Transverse colon (tissue), 4 donors: Measurements from ENCODE around the gene CDC20B. TPM values are rescaled to one million over a fixed set of nuclear protein-coding genes. Genes with fewer than 3 reads are reported as not detected.
A peak's percentile ranks its signal among the peaks of the same experiment; 100 is the strongest.

ENCODE experiments used
- DNase-seq: peaks from one replicate; pipeline ENCODE4 v3.0.0-alpha.2; 2019
- H3K27ac ChIP-seq, 4 donors: fragments of 200-600 bp; sonication (generic); 2 replicates each; pipeline ENCODE4 v1.5.1; 2016 to 2018; ENCODE audit warnings: inconsistent platforms in 4 of 4
- H3K27me3 ChIP-seq: fragments of 200-600 bp; sonication (generic); 2 replicates; pipeline ENCODE4 v1.5.1; 2017; ENCODE audit warnings: inconsistent platforms
- H3K36me3 ChIP-seq, 4 donors: fragments of 200-600 bp; sonication (generic); 2 replicates each; pipeline ENCODE4 v1.5.1; 2017 to 2019; ENCODE audit warnings: inconsistent platforms in 4 of 4
- H3K4me1 ChIP-seq, 4 donors: fragments of 200-600 bp; sonication (generic); 2 replicates each; pipeline ENCODE4 v1.5.1; 2017 to 2020; ENCODE audit warnings: inconsistent platforms in 4 of 4
- H3K4me3 ChIP-seq, 4 donors: fragments of 200-600 bp; sonication (generic); 1 replicate in 1 of 4; 2 replicates in 3 of 4; pipeline versions ENCODE4 v1.5.1 to v1.6.1; 2017 to 2019; ENCODE audit warnings: inconsistent platforms in 4 of 4
- H3K9me3 ChIP-seq, 2 donors: fragments of 200-600 bp; sonication (generic); 2 replicates each; pipeline ENCODE4 v1.5.1; 2017 to 2019; ENCODE audit warnings: inconsistent platforms in 2 of 2
- CTCF ChIP-seq, 5 experiments: fragments of 200-600 bp in 3 of 5; fragments of 450-650 bp in 2 of 5; sonication (generic) in 3 of 5; IDR thresholded peaks; 1 replicate in 2 of 5; 2 replicates in 3 of 5; pipeline ENCODE4 v1.5.1; 2016 to 2017; ENCODE audit warnings: antibody characterized with exemption in 5 of 5, inconsistent platforms in 3 of 5, mild to moderate bottlenecking in 2 of 5, moderate library complexity in 1 of 5
- EP300 ChIP-seq: sonication (generic); formaldehyde crosslinking; IDR thresholded peaks from one replicate; pipeline ENCODE4 v1.6.1; 2017; ENCODE audit warnings: antibody characterized with exemption, low read depth
- POLR2A ChIP-seq: fragments of 450-650 bp; IDR thresholded peaks from one replicate; pipeline ENCODE4 v1.6.1; 2016; ENCODE audit warnings: antibody characterized with exemption, mild to moderate bottlenecking, moderate library complexity
- POLR2AphosphoS5 ChIP-seq, 3 donors: sonication (generic); formaldehyde crosslinking; IDR thresholded peaks; one replicate each; pipeline ENCODE4 v1.6.1; 2016; ENCODE audit warnings: antibody characterized with exemption in 3 of 3
- WGBS, 2 donors: methylation state at CpG; one replicate each; pipeline ENCODE4 v1.1.5; 2018; ENCODE audit warnings: low coverage in 1 of 2; 5-methylcytosine and 5-hydroxymethylcytosine counted together
- in situ Hi-C, 4 donors: fragments of 200-750 bp; cut with MboI; loops; one replicate each; pipeline versions ENCODE4 v1.15.0 to v1.15.1; 2017; ENCODE audit warnings: low sequenced_read_pairs in 3 of 4, low pct_ligation_motif_present in 1 of 4, low pct_unique_long_range_greater_than_20kb in 1 of 4
- intact Hi-C: fragments of 100-400 bp; cut with DNase I; formaldehyde crosslinking; loops from one replicate; pipeline ENCODE4 v1.15.1; 2023; ENCODE audit warnings: low total_unique reads
- total RNA-seq, 4 donors: library from RNA; depleted of rRNA; stranded (reverse); fragments of >200 nt; gene quantifications; one replicate each; pipeline ENCODE4 v1.1.0, GENCODE V29; 2016

CDC20B gene
- total RNA-seq, 4 donors from 2014 or later = not detected

- H3K4me1 ChIP-seq = peaks cover 9 to 32% (median 28%) of the 10 kb centered on the region in 4 donors
- TF ChIP-seq CTCF (IDR thresholded peaks at IDR 0.05) = peak; percentile 77 to 87 (median 82)
- peak in 1 of 3 donors; percentile 34 for TF ChIP-seq POLR2AphosphoS5 (IDR thresholded peaks at IDR 0.05)
- no peak for TF ChIP-seq EP300
- TF ChIP-seq POLR2A = no peak
- H3K9me3 ChIP-seq = no peaks in the 10 kb centered on the region
- H3K27me3 ChIP-seq = peaks cover 71% of the 10 kb centered on the region
- peak overlapping the region in 1 of 4 donors; percentile 43 for H3K27ac ChIP-seq
- intact Hi-C loops (loop anchor here (10.0 kb wide), 2 partner anchors 53 to 523 kb away; partner anchors contain the start of gene MCIDAS), in situ Hi-C loops (loop anchor here (10.0 to 25.0 kb wide), 4 partner anchors 53 to 660 kb away; partner anchors contain the start of genes SNX18 (in 3 of the 4), CCNO (in 2 of the 4), MCIDAS (in 1 of the 4) and SLC38A9 (in 1 of the 4))
- WGBS, 2 donors = 4 to 7% methylated on average over 13 to 15 of the region's 15 CpGs
- H3K4me3 ChIP-seq = peak overlapping the region in 3 of 4 donors; percentile 35 to 56 (median 42)
- peak; percentile 50 for DNase-seq
- H3K36me3 ChIP-seq = no peaks in the 10 kb centered on the region
Measured at GRCh38 chr5:55172051-55172899, 702 bp downstream of the CDC20B start.

GRCh38 chr5:55171471-55171870 is 1.5 kb downstream of the CDC20B start:
- intact Hi-C loops = loop anchor here (10.0 kb wide), 2 partner anchors 53 to 523 kb away; partner anchors contain the start of gene MCIDAS

DNA sequence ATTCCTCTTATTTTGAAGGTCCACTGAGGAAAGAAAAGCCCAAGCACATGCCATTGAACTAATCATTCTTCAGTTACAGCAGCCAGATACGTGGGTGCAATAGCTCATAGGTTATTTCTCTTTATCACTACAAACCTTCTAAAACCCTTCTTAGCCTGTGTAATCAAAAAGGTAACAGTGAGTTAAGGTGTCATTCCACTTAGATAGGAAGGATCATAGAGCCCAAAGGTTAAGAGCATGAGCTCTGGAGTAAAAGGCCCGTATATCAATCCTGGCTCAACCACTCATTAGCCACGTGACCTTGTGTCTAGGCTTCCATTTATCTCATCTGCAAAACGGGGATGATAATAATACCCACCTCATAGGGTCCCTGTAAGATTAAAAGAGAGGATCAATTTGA is 10.3 kb downstream of the CDC20B start:
- Histone ChIP-seq H3K4me3 (no peak overlapping the region), H3K27ac (no peak overlapping the region), H3K4me1 (peaks cover 0 to 15% (median 0%) of the 10 kb centered on the region in 4 donors), H3K36me3 (no peaks in the 10 kb centered on the region), H3K9me3 (no peaks in the 10 kb centered on the region), H3K27me3 (peaks cover 6% of the 10 kb centered on the region)
- in situ Hi-C loops (loop anchor here (25.0 kb wide), 2 partner anchors 550 to 650 kb away; partner anchors contain the start of genes SNX18 (in 3 of the 4) and SLC38A9 (in 1 of the 4)), intact Hi-C loops (no loop called here)
- no peak for DNase-seq
- TF ChIP-seq POLR2A (no peak), CTCF (IDR thresholded peaks at IDR 0.05) (no peak), EP300 (no peak), POLR2AphosphoS5 (IDR thresholded peaks at IDR 0.05) (no peak)
- 54 to 79% methylated on average over 4 of the region's 4 CpGs for WGBS, 2 donors

More at GRCh38 chr5:55171471-55171870, 1.5 kb downstream of the CDC20B start:
- no peak for DNase-seq
- Histone ChIP-seq H3K36me3 (no peaks in the 10 kb centered on the region), H3K4me3 (no peak overlapping the region), H3K4me1 (peaks cover 6 to 25% (median 22%) of the 10 kb centered on the region in 4 donors), H3K27ac (no peak overlapping the region), H3K27me3 (peaks cover 63% of the 10 kb centered on the region), H3K9me3 (no peaks in the 10 kb centered on the region)
- 8 to 43% methylated on average over 1 to 2 of the region's 2 CpGs for WGBS, 2 donors
- in situ Hi-C loops = loop anchor here (10.0 to 25.0 kb wide), 4 partner anchors 53 to 659 kb away; partner anchors contain the start of genes SNX18 (in 3 of the 4), CCNO (in 2 of the 4), MCIDAS (in 1 of the 4) and SLC38A9 (in 1 of the 4)
- TF ChIP-seq POLR2A = no peak
- no peak for TF ChIP-seq CTCF (IDR thresholded peaks at IDR 0.05)
